Measurements from ENCODE around the gene ZBED5.

GRCh38 chr11:10818594-10818993 lies 39.3 kb downstream of the ZBED5 start:
- TF ChIP-seq, protein P1, sequence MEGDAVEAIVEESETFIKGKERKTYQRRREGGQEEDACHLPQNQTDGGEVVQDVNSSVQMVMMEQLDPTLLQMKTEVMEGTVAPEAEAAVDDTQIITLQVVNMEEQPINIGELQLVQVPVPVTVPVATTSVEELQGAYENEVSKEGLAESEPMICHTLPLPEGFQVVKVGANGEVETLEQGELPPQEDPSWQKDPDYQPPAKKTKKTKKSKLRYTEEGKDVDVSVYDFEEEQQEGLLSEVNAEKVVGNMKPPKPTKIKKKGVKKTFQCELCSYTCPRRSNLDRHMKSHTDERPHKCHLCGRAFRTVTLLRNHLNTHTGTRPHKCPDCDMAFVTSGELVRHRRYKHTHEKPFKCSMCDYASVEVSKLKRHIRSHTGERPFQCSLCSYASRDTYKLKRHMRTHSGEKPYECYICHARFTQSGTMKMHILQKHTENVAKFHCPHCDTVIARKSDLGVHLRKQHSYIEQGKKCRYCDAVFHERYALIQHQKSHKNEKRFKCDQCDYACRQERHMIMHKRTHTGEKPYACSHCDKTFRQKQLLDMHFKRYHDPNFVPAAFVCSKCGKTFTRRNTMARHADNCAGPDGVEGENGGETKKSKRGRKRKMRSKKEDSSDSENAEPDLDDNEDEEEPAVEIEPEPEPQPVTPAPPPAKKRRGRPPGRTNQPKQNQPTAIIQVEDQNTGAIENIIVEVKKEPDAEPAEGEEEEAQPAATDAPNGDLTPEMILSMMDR (conservative IDR thresholded peaks at IDR 0.05) = no peak
- no peak for TF ChIP-seq ZFX (IDR thresholded peaks at IDR 0.05)

Data from C4-2B (cell line).